MCF 10A (cell line): ENCODE measurements around the gene MRLN. TPM values are rescaled to one million over a fixed set of nuclear protein-coding genes. Genes with fewer than 3 reads are reported as not detected.

Source experiments
- BruUV-seq: library from RNA; stranded (reverse); fragments of 400-500 nt; replicated peaks from 2 replicates; lab custom pipeline; 2021; lab: Mats Ljungman, UMichigan
- CTCF ChIA-PET: fragments of 300-600 bp; sonication (Branson Sonifier 250); formaldehyde crosslinking; extraction: SDS; loops from one replicate; lab custom pipeline; 2021; ENCODE audit warnings: antibody characterized with exemption, inconsistent platforms; lab: Yijun Ruan, JAX
- POLR2A ChIA-PET: fragments of 300-600, 350-650 bp; sonication (Branson Sonifier 250); formaldehyde crosslinking; extraction: SDS; loops from one replicate; lab custom pipeline; 2020; ENCODE audit warnings: antibody characterized with exemption, inconsistent platforms; lab: Yijun Ruan, JAX
- DNase-seq: peaks from one replicate; pipeline ENCODE4 v3.0.0-alpha.2; 2018; ENCODE audit not compliant: unreplicated experiment
- H3K27ac Mint-ChIP-seq: one replicate; pipeline ENCODE4 v1.8.0; 2022; ENCODE audit warnings: mild to moderate bottlenecking, low read depth, mixed read lengths; ENCODE audit not compliant: unreplicated experiment
- H3K27me3 Mint-ChIP-seq: one replicate; pipeline ENCODE4 v1.8.0; 2022; ENCODE audit warnings: mixed read lengths; ENCODE audit not compliant: insufficient read depth, unreplicated experiment
- H3K36me3 Mint-ChIP-seq: one replicate; pipeline ENCODE4 v1.8.0; 2022; ENCODE audit warnings: mild to moderate bottlenecking, moderate library complexity, mixed read lengths; ENCODE audit not compliant: insufficient read depth, unreplicated experiment
- H3K4me1 Mint-ChIP-seq: one replicate; pipeline ENCODE4 v1.8.0; 2022; ENCODE audit warnings: mixed read lengths; ENCODE audit not compliant: insufficient read depth, unreplicated experiment
- H3K4me3 Mint-ChIP-seq: one replicate; pipeline ENCODE4 v1.8.0; 2022; ENCODE audit warnings: mild to moderate bottlenecking, moderate library complexity, mixed read lengths; ENCODE audit not compliant: unreplicated experiment
- H3K9me3 Mint-ChIP-seq: one replicate; pipeline ENCODE4 v1.8.0; 2022; ENCODE audit warnings: mixed read lengths; ENCODE audit not compliant: unreplicated experiment
- CTCF ChIP-seq: fragments of 200-600 bp; IDR thresholded peaks from one replicate; pipeline ENCODE4 v1.8.0; 2022; ENCODE audit warnings: antibody characterized with exemption, mild to moderate bottlenecking; ENCODE audit not compliant: unreplicated experiment
- intact Hi-C: fragments of 100-400 bp; cut with micrococcal nuclease; formaldehyde crosslinking; loops from 2 replicates; pipeline ENCODE4 v1.14.1; 2022
- total RNA-seq: library from RNA; stranded (reverse); gene quantifications from 2 replicates; pipeline ENCODE4 v1.2.3, GENCODE V29; 2022

Gene MRLN
- total RNA-seq, 1 experiment from 2014 or later, result not detected

DNA sequence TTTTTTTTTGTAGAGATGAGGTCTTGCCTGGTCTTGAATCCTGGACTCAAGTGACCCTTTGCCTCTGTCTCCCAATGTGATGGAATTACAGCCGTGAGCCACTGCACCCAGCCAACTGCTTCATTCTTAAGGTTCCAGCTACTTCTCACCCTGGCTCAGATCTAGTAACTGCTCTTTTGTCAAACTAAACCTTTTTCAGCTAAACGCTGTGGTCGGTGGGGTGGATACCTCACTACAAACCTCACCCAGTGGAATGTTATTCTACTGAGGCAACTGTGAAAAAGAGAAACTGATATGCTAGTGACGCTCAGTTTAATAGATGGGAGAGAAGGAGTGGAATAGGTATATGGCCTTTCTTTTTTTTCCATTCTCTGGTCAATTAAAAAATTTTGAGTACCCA, 1.7 kb upstream of the MRLN start:
- intact Hi-C loops, result no loop called here

GRCh38 chr10:59752278-59752940, 846 bp downstream of the MRLN start:
- peaks cover 39% of the 10 kb centered on the region for H3K27me3 Mint-ChIP-seq
- no peak overlapping the region for H3K27ac Mint-ChIP-seq

More for the DNA sequence above, 1.7 kb upstream of the MRLN start:
- Mint-ChIP-seq H3K4me3 (no peak overlapping the region), H3K4me1 (no peaks in the 10 kb centered on the region), H3K36me3 (no peaks in the 10 kb centered on the region), H3K9me3 (no peaks in the 10 kb centered on the region), H3K27me3 (peaks cover 39% of the 10 kb centered on the region), H3K27ac (no peak overlapping the region)
- DNase-seq, result no peak
- POLR2A ChIA-PET, result no interaction called here
- BruUV-seq, result no TSS peak
- TF ChIP-seq CTCF, result no peak
- CTCF ChIA-PET, result no interaction called here

GRCh38 chr10:59750155-59750945, 2.9 kb downstream of the MRLN start:
- ChIA-PET CTCF (interaction anchor here (0.7 kb wide), 1 partner anchor 65 kb away, joined by 3 read pairs; no protein-coding TSS in a partner anchor), POLR2A (interaction anchor here (0.6 kb wide), 1 partner anchor 725 kb away, joined by 3 read pairs; no protein-coding TSS in a partner anchor)
- no peak overlapping the region for H3K27ac Mint-ChIP-seq
- H3K9me3 Mint-ChIP-seq, result no peaks in the 10 kb centered on the region
- TF ChIP-seq CTCF, result no peak
- H3K4me1 Mint-ChIP-seq, result no peaks in the 10 kb centered on the region
- intact Hi-C loops, result no loop called here
- BruUV-seq, result no TSS peak
- H3K36me3 Mint-ChIP-seq, result no peaks in the 10 kb centered on the region
- H3K27me3 Mint-ChIP-seq, result peaks cover 39% of the 10 kb centered on the region
- peak; percentile 38 for DNase-seq
- H3K4me3 Mint-ChIP-seq, result no peak overlapping the region

More at GRCh38 chr10:59752278-59752940, 846 bp downstream of the MRLN start:
- intact Hi-C loops, result no loop called here
- no peaks in the 10 kb centered on the region for H3K36me3 Mint-ChIP-seq
- BruUV-seq, result no TSS peak
- H3K4me3 Mint-ChIP-seq, result no peak overlapping the region
- no peak for DNase-seq
- ChIA-PET CTCF (interaction anchor here (0.7 kb wide), 2 partner anchors 258 to 943 kb away, joined by 3 read pairs; no protein-coding TSS in a partner anchor), POLR2A (no interaction called here)
- H3K4me1 Mint-ChIP-seq, result no peaks in the 10 kb centered on the region
- no peaks in the 10 kb centered on the region for H3K9me3 Mint-ChIP-seq
- TF ChIP-seq CTCF, result no peak

DNA sequence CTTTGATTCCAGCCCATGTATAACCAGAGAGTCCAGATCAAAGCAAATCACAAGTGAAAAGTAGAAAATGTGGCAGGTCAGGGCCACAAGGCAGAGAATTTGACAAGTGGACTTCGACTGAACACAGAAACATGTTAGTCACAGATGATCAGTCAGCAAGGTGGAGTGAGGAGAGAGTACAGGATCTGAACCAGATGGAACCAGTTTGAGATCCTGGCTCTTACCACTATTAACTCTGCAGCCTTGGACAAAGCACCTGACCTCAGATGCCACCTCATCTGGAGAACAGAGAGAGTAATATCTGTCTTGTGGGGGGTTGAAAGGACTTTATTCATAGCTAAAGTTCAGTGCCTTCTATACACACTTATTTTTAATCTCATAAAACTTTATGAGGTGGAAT, 4.4 kb downstream of the MRLN start:
- ChIA-PET POLR2A (interaction anchor here (0.6 to 0.9 kb wide), 2 partner anchors 29 to 46 kb away, joined by 3 to 4 read pairs; no protein-coding TSS in a partner anchor), CTCF (interaction anchor here (0.6 to 1.4 kb wide), 4 partner anchors 23 to 123 kb away, joined by 3 to 4 read pairs (median 3); no protein-coding TSS in a partner anchor)
- intact Hi-C loops, result no loop called here
- DNase-seq, result peak; percentile 7
- Mint-ChIP-seq H3K4me1 (no peaks in the 10 kb centered on the region), H3K36me3 (no peaks in the 10 kb centered on the region), H3K9me3 (no peaks in the 10 kb centered on the region), H3K27me3 (peaks cover 39% of the 10 kb centered on the region), H3K4me3 (no peak overlapping the region), H3K27ac (no peak overlapping the region)
- no peak for TF ChIP-seq CTCF
- BruUV-seq, result no TSS peak
